Type B pancreatic cell (in vitro differentiated cells): Measurements from ENCODE around the gene MANBA. TPM values are rescaled to one million over a fixed set of nuclear protein-coding genes. Genes with fewer than 3 reads are reported as not detected.

ENCODE experiments used
- DNase-seq: peaks from one replicate; pipeline ENCODE4 v3.0.0; 2021; ENCODE audit warnings: mixed read lengths; ENCODE audit not compliant: unreplicated experiment; ENCODE audit errors: extremely low spot score
- H3K27ac Mint-ChIP-seq: 2 replicates; pipeline ENCODE4 v1.8.0; 2021; ENCODE audit warnings: mild to moderate bottlenecking, mixed read lengths
- H3K27me3 Mint-ChIP-seq: 2 replicates; pipeline ENCODE4 v1.8.0; 2021; ENCODE audit warnings: mixed read lengths
- H3K36me3 Mint-ChIP-seq: 2 replicates; pipeline ENCODE4 v1.8.0; 2021; ENCODE audit warnings: mixed read lengths
- H3K4me1 Mint-ChIP-seq: one replicate; pipeline ENCODE4 v1.8.0; 2021; ENCODE audit warnings: mixed read lengths; ENCODE audit not compliant: unreplicated experiment
- H3K4me3 Mint-ChIP-seq: 2 replicates; pipeline ENCODE4 v1.8.0; 2021; ENCODE audit warnings: mild to moderate bottlenecking, mixed read lengths
- H3K9me3 Mint-ChIP-seq: 2 replicates; pipeline ENCODE4 v1.8.0; 2021; ENCODE audit warnings: mixed read lengths
- CTCF ChIP-seq: fragments of 200-600 bp; sonication (generic); conservative IDR thresholded peaks from 2 replicates; pipeline ENCODE4 v1.5.0; 2021; ENCODE audit warnings: antibody characterized with exemption, mild to moderate bottlenecking
- total RNA-seq: library from RNA; stranded (reverse); gene quantifications from 2 replicates; pipeline ENCODE4 v1.2.1, GENCODE V29; 2021; ENCODE audit warnings: low replicate concordance

MANBA gene
- total RNA-seq, 1 donor from 2014 or later, result 32.4 TPM

GRCh38 chr4:102736636-102737549, 23.9 kb downstream of the MANBA start:
- Mint-ChIP-seq H3K4me3 (no peak overlapping the region), H3K27ac (no peak overlapping the region), H3K36me3 (peaks cover 15% of the 10 kb centered on the region), H3K27me3 (no peaks in the 10 kb centered on the region), H3K9me3 (no peaks in the 10 kb centered on the region), H3K4me1 (peaks cover 17% of the 10 kb centered on the region)
- no peak for DNase-seq
- no peak for TF ChIP-seq CTCF

GRCh38 chr4:102735582-102735981, 25.2 kb downstream of the MANBA start:
- Mint-ChIP-seq H3K27ac (no peak overlapping the region), H3K4me1 (peaks cover 17% of the 10 kb centered on the region), H3K4me3 (no peak overlapping the region), H3K9me3 (peaks cover 6% of the 10 kb centered on the region), H3K27me3 (no peaks in the 10 kb centered on the region), H3K36me3 (peaks cover 10% of the 10 kb centered on the region)
- DNase-seq, result no peak
- TF ChIP-seq CTCF, result no peak

GRCh38 chr4:102734591-102735385, 26.0 kb downstream of the MANBA start:
- peaks cover 7% of the 10 kb centered on the region for H3K9me3 Mint-ChIP-seq
- DNase-seq, result no peak
- no peak for TF ChIP-seq CTCF
- H3K27ac Mint-ChIP-seq, result peak overlapping the region; percentile 75
- peaks cover 17% of the 10 kb centered on the region for H3K4me1 Mint-ChIP-seq
- no peaks in the 10 kb centered on the region for H3K27me3 Mint-ChIP-seq
- H3K36me3 Mint-ChIP-seq, result peaks cover 11% of the 10 kb centered on the region
- H3K4me3 Mint-ChIP-seq, result peak overlapping the region; percentile 29

- no peak overlapping the region for H3K4me3 Mint-ChIP-seq
- no peak overlapping the region for H3K27ac Mint-ChIP-seq
- DNase-seq, result no peak
- H3K36me3 Mint-ChIP-seq, result peaks cover 14% of the 10 kb centered on the region
- peaks cover 7% of the 10 kb centered on the region for H3K9me3 Mint-ChIP-seq
- TF ChIP-seq CTCF, result no peak
- H3K27me3 Mint-ChIP-seq, result no peaks in the 10 kb centered on the region
- peaks cover 17% of the 10 kb centered on the region for H3K4me1 Mint-ChIP-seq
Measured at GRCh38 chr4:102734116-102734515, 26.7 kb downstream of the MANBA start.

GRCh38 chr4:102733084-102733483, 27.7 kb downstream of the MANBA start:
- H3K36me3 Mint-ChIP-seq, result peaks cover 14% of the 10 kb centered on the region
- peak overlapping the region; percentile 22 for H3K27ac Mint-ChIP-seq
- no peak overlapping the region for H3K4me3 Mint-ChIP-seq
- H3K4me1 Mint-ChIP-seq, result peaks cover 17% of the 10 kb centered on the region
- DNase-seq, result no peak
- H3K27me3 Mint-ChIP-seq, result no peaks in the 10 kb centered on the region
- H3K9me3 Mint-ChIP-seq, result peaks cover 7% of the 10 kb centered on the region
- no peak for TF ChIP-seq CTCF
